Activated CD8-positive, alpha-beta memory T cell treated with anti-CD3 and anti-CD28 coated beads, Interleukin-2, amount 50 U/mL, for 1 hour (primary cell): ENCODE results near the gene LGI2.

Source experiments
- DNase-seq: peaks from one replicate; pipeline ENCODE4 v3.0.0-alpha.2; 2020; ENCODE audit errors: extremely low read depth

LGI2 gene

DNA sequence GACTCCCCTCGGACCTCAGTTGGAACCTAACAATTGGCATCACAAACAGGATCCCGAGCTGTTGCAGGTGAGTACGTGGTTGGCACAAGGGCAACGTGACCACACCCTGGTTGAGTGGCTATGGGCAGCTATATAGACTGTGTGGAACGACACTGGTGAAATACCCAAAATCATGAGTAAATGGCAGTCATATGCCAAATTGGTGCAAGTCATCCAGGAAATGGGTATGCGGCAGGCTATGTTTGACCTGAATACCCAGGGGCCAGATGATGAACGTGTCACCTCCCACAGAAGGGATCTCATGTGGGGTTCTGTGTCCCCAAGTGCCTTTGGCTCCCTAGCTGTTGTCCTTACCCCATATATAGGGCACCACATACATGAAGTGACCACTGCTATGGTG is 64.7 kb downstream of the LGI2 start:
- no peak for DNase-seq

GRCh38 chr4:24965627-24966026 is 65.1 kb downstream of the LGI2 start:
- no peak for DNase-seq

DNA sequence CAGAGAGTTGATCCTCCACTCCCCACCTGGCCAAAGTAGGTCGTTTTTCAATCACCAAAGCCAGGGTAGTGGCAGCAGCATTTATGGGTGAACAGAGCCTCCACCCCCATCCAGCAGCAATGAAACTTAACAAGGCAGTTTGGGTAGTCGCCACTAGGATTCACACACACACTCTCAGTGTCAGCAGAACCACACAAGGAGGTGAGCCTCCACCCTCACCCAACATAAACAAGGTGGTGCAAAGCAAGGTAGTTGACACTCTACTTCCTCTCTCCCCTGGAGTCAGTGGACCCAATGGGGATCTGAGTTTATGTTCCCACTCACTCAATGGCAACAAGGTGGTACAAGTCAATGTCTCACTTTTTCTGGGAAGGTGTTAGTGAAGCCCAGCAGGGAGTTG is 67.5 kb downstream of the LGI2 start:
- no peak for DNase-seq

DNA sequence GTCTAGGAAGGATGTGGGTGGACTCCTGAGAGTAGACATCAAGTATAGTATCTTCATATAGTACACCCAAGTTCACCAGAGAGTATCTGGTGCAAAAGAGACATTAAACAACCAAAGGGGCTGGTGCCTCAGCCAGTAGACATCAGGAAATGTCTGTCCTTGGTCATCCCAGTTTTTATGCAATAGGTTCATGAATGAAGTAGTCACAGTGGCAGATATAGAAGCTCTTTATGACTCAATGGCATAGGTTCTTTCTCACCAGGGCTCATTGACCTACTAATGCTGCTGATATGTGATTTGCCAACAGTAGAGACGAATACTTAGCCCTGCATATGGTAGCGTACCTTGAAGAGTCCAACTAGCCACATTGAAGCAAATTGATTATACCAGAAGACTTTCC is 72.9 kb downstream of the LGI2 start:
- DNase-seq, result no peak

- DNase-seq, result no peak
Measured at GRCh38 chr4:24956763-24957162, 74.0 kb downstream of the LGI2 start.

DNA sequence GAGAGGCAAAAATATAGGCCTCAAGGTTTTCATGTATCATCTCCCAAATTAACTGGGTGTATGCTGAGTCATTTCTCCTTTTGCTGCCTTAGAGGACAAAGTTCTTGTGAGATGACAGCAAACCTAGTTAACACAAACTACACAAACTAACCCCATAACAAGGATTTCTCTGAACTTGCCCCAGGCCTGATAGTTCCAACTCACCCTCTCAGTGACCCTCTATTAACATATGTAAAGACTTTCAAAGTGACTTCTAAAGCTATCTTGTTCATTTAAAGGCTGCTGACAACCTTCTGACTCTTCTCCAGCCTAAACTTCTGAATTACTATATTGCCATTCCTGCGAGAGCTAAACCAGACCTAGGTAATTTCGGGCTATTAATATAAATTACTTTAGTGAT is 74.7 kb downstream of the LGI2 start:
- no peak for DNase-seq

GRCh38 chr4:24952667-24953066 is 78.1 kb downstream of the LGI2 start:
- DNase-seq, result no peak

- DNase-seq, result no peak
Measured at GRCh38 chr4:24949970-24950369, 80.8 kb downstream of the LGI2 start.
